ELF-1 (cell line): ENCODE results near the gene TMEM220.

Experiments
- DNase-seq: peaks from one replicate; pipeline ENCODE4 v3.0.0-alpha.2; 2016; ENCODE audit warnings: low read depth, low spot score

Gene TMEM220

GRCh38 chr17:10729334-10730193 is at the start of gene TMEM220:
Gene TMEM220, minus strand, starts transcription at chr17:10730023. Its CDS starts 172 bp downstream, at chr17:10729851.
- DNase-seq = peak; percentile 90

GRCh38 chr17:10779609-10780008 is 49.8 kb upstream of the TMEM220 start:
- no peak for DNase-seq

DNA sequence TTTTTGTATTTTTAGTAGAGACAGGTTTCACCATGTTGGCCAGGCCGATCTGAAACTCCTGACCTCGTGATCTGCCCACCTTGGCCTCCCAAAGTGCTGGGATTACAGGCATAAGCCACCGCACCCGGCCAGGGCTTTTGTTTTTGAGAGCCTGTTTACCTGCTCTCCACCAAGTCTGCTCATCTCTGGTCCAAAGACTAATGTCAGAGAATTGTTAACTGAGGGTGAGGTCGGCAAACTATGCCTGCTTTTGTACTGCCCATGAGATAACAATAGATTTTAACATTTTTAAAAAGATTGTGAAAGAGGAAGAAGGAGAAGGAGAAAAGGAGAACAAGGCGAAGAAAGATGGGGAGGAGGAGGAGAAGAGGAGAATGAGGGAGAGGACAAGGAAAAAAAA is 48.1 kb upstream of the TMEM220 start:
- no peak for DNase-seq

- DNase-seq = no peak
Measured at GRCh38 chr17:10777131-10777807, 47.4 kb upstream of the TMEM220 start.

GRCh38 chr17:10776381-10776780 is 46.6 kb upstream of the TMEM220 start:
- DNase-seq = no peak

GRCh38 chr17:10775740-10776356 is 46.0 kb upstream of the TMEM220 start:
- DNase-seq = no peak

DNA sequence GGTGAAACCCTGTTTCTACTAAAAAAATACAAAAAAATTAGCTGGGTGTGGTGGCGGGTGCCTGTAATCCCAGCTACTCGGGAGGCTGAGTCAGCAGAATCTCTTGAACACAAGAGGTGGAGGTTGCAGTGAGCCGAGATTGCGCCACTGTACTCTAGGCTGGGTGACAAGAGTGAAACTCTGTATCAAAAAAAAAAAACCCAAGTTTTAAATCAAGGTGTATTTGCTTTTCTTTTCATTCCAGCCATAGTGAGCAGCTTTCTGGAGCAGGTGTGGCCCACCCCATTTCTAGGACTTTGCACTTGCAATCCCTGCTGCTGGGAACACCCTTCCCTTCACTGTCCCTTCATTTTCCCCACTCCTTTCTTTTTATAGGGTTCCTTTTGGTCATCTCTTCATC is 45.2 kb upstream of the TMEM220 start:
- DNase-seq = no peak

- DNase-seq = no peak
Measured at GRCh38 chr17:10773391-10773790, 43.6 kb upstream of the TMEM220 start.

- DNase-seq = peak; percentile 88
Measured at GRCh38 chr17:10772425-10773380, 42.9 kb upstream of the TMEM220 start.

DNA sequence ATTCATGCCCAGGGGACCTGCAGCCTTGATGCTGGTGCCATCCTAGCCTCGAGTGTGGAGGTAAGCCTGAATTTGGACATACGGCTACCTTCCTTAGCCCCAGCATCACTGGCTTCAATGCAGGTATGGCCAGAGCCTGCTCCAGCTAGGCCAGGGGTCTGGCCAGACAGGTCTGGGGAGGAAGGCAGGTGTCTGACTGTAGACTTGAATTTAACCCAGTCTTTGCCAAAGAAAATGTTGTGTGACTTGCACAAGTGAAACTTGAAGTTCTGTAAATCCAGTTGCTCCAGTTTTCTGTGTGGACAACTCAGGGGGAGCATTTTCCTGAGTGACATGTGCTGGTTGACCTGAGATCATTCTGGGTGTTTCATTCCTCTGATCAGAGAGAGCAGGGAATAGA is 41.3 kb upstream of the TMEM220 start:
- no peak for DNase-seq

- DNase-seq = no peak
Measured at GRCh38 chr17:10769840-10770239, 40.0 kb upstream of the TMEM220 start.

DNA sequence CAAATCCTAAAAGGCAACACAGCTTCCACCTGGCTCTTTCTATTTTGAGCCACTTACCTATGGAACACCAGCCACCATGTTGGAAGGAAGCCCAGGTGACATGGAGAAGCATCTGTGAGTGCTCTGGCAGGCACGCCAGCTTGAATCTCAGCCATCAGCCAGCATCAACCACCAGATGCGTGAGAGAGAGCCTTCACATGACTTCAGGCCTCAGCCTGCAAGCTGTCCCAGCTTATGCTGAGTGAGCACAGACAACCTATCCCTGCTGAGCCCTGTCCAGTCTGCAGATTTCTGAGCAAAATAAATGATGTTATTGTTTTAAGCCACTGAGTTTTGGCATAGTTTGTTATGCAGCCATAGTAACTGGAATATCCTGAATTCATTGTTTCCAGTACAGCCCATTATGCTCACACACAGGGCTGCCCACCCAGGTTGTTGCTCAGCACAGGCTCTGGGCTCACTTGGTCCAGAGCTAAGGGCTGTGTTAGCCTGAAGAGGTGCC is 39.0 kb upstream of the TMEM220 start:
- no peak for DNase-seq

GRCh38 chr17:10767232-10767631 is 37.4 kb upstream of the TMEM220 start:
- DNase-seq = no peak

- no peak for DNase-seq
Measured at GRCh38 chr17:10762037-10762436, 32.2 kb upstream of the TMEM220 start.

GRCh38 chr17:10761281-10761680 is 31.5 kb upstream of the TMEM220 start:
- no peak for DNase-seq

DNA sequence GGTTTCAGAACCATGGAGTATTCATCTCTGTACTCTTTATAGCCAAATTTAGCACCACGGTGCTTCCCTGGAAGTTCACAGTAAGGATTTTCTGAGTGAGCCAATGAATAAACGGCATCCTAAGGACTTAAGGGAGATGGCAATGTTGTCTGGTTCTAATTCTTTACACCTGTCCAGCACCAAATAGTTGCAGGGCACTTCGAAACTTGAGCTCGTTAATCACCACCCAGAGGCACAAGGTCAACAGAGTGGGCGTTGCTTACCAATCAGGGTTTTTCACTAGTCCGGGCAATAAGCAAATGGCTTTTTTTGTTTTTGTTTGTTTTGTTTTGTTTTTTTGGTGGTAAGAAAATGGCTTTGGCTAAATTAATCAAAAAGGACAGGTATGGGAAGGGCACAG is 28.2 kb upstream of the TMEM220 start:
- DNase-seq = no peak

- DNase-seq = peak; percentile 7
Measured at GRCh38 chr17:10757647-10758046, 27.8 kb upstream of the TMEM220 start.

DNA sequence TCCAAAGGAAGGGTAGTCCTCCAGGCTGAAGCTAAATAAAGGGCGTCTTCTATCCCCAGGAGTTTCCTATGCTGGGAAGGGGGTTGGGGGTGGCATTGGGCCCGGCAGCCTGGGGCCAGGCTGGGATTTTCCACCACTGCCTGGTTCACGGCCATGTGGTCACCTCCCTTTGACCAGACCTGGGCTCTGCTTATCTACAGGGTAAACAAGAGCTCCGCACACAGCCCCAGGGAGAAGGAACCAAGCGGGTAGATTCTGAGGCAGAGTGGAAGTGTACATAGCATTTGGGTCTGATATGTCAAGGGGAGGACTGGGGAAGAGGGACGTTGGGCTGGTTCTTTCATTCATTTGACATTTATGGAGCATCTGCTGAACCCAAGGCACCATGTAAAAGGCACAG is 27.2 kb upstream of the TMEM220 start:
- DNase-seq = peak; percentile 39

DNA sequence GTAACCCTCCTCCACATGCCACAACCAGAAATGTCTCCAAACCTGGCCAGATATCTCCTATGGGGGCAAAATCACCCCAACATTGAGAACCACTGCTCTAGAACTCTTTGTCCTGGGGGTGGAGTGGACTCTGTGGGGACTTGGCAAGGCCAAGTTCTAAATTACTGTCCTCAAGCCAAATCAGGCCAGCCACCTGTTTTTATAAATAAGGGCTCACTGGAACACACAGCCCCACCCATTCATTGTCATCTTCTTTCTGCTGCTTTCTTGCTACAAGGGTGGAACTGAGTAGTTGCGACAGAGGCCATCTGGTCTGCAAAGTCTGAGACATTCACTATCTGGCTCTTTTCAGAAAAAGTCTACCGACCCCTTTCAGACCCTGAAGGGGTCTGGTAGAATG is 26.8 kb upstream of the TMEM220 start:
- DNase-seq = peak; percentile 10

DNA sequence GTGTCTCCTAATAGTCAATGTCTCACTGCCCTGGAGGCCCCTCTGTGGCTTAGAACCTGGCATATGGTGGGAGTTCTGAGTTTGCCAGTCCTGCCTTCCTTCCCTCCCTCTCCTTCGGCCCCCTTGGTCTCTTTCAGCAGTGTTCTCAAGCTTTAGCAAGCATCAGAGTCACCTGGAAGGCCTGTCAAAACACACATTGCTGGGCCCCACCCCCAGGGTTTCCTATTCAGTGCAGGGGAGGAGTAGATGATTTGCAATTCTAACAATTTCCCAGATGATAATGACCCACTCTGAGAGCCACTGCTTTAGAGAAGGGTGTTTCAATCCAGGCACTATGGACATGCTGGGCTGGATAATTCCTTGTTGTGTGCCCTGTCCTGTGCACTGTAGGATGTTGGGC is 26.4 kb upstream of the TMEM220 start:
- peak; percentile 19 for DNase-seq

DNA sequence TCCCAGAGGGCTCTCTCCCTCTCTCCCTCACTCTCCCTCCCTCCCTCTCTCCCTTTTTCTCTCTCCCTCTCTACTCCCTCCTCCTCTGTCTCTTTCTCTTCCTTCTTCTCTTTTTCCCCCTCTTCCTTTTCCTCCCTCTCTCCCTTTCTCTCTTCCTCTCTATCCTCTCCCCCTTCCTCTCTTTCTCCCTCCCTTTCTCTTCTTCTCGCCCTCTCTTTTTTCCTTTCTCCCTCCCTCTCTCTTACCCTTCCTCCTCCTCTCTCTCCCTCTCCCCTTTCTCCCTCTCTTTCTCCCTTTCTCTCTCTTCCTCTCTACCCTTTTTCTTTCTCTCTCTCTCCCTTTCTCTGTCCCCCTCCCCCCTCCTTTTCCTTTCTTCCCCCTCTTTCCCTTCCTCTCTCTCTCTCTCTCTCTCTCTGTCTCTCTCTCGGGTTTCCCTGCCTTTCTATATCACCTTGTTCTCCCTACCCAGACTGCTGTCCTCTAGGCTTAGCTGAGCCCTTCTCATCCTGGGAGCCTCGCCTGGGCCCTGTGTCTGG is 25.8 kb upstream of the TMEM220 start:
- no peak for DNase-seq
